HG03439 (cell line): ENCODE measurements around the gene DPAGT1.
"Not testable (repeated sequence)": the region's sequence is repeated elsewhere in the genome, so short reads cannot be mapped to it uniquely, and the experiment has no call there.

Source experiments
- ATAC-seq: cut with Tn5 transposase; IDR thresholded peaks from one replicate; pipeline ENCODE4 v1.9.1; 2021; ENCODE audit warnings: mild to moderate bottlenecking, moderate library complexity; ENCODE audit not compliant: unreplicated experiment

DPAGT1 gene

GRCh38 chr11:119116235-119116594, 14.6 kb upstream of the DPAGT1 start:
- ATAC-seq = no peak

- ATAC-seq = no peak
Observed at GRCh38 chr11:119115484-119116234, 14.0 kb upstream of the DPAGT1 start.

- ATAC-seq = no peak
Observed at GRCh38 chr11:119114351-119114750, 12.7 kb upstream of the DPAGT1 start.

- no peak for ATAC-seq
Observed at GRCh38 chr11:119113716-119114115, 12.1 kb upstream of the DPAGT1 start.

GRCh38 chr11:119112314-119113020, 10.8 kb upstream of the DPAGT1 start:
- ATAC-seq = no peak

- ATAC-seq = no peak
Observed at GRCh38 chr11:119111361-119111925, 9.8 kb upstream of the DPAGT1 start.

- ATAC-seq = no peak
Observed at GRCh38 chr11:119110439-119110838, 8.8 kb upstream of the DPAGT1 start.

- ATAC-seq = no peak
Observed at GRCh38 chr11:119109843-119110242, 8.2 kb upstream of the DPAGT1 start.

GRCh38 chr11:119108857-119109221, 7.2 kb upstream of the DPAGT1 start:
- ATAC-seq = no peak

GRCh38 chr11:119108146-119108856, 6.6 kb upstream of the DPAGT1 start:
- no peak for ATAC-seq

GRCh38 chr11:119107538-119108145, 6.0 kb upstream of the DPAGT1 start:
- peak; percentile 19 for ATAC-seq

- peak; percentile 58 for ATAC-seq
Observed at GRCh38 chr11:119106564-119107537, 5.2 kb upstream of the DPAGT1 start, which contains the start of gene C2CD2L. Gene C2CD2L, plus strand, starts transcription at chr11:119107344. Its CDS starts 398 bp downstream, at chr11:119107742.

- ATAC-seq = no peak
Observed at GRCh38 chr11:119103793-119104192, 2.1 kb upstream of the DPAGT1 start.

GRCh38 chr11:119103161-119103664, 1.6 kb upstream of the DPAGT1 start:
- ATAC-seq = not testable (repeated sequence)

GRCh38 chr11:119100994-119101758, 477 bp downstream of the DPAGT1 start:
- peak; percentile 19 for ATAC-seq

GRCh38 chr11:119100246-119100970, 1.2 kb downstream of the DPAGT1 start:
- no peak for ATAC-seq

GRCh38 chr11:119099711-119100110, 1.9 kb downstream of the DPAGT1 start:
- ATAC-seq = no peak
